Germinal center (tissue), 1 donor: ENCODE measurements around the gene ASIC4.

ENCODE experiments used
- DNase-seq: peaks from one replicate; pipeline ENCODE4 v3.0.0; 2012; ENCODE audit warnings: mixed read lengths, low spot score

The ASIC4 gene, protein sequence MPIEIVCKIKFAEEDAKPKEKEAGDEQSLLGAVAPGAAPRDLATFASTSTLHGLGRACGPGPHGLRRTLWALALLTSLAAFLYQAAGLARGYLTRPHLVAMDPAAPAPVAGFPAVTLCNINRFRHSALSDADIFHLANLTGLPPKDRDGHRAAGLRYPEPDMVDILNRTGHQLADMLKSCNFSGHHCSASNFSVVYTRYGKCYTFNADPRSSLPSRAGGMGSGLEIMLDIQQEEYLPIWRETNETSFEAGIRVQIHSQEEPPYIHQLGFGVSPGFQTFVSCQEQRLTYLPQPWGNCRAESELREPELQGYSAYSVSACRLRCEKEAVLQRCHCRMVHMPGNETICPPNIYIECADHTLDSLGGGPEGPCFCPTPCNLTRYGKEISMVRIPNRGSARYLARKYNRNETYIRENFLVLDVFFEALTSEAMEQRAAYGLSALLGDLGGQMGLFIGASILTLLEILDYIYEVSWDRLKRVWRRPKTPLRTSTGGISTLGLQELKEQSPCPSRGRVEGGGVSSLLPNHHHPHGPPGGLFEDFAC

DNA sequence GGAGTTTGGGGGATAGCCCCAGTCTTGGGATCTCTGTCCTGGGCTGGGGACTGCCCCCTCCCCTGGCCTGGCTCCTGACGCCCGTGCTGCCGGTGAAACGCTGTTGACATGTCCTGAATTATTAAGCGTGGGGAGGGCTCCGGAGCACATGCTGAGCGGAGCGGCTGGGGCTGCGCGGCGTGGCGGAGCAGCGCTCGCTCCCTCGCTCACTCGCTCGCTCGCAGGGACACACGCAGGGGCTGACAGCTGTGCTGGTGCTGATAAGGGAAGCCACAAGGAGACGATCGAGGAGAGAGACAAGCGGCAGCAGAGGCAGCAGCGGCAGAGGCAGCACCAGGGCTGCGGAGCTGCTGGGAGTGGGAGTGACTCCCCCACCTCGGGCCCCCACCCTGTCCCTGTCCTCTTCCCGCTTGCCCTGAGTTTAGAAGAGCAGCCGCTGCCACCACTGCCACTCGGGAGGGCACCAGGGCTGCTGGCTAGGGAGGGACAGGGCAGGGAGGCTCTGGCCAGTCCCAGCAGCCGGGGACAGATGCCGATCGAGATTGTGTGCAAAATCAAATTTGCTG is at the start of gene ASIC4:
ASIC4 (plus strand) TSS at position 287 of the 566 bp plus-strand sequence; CDS start at position 530, 243 bp downstream.
- DNase-seq, result no peak

DNA sequence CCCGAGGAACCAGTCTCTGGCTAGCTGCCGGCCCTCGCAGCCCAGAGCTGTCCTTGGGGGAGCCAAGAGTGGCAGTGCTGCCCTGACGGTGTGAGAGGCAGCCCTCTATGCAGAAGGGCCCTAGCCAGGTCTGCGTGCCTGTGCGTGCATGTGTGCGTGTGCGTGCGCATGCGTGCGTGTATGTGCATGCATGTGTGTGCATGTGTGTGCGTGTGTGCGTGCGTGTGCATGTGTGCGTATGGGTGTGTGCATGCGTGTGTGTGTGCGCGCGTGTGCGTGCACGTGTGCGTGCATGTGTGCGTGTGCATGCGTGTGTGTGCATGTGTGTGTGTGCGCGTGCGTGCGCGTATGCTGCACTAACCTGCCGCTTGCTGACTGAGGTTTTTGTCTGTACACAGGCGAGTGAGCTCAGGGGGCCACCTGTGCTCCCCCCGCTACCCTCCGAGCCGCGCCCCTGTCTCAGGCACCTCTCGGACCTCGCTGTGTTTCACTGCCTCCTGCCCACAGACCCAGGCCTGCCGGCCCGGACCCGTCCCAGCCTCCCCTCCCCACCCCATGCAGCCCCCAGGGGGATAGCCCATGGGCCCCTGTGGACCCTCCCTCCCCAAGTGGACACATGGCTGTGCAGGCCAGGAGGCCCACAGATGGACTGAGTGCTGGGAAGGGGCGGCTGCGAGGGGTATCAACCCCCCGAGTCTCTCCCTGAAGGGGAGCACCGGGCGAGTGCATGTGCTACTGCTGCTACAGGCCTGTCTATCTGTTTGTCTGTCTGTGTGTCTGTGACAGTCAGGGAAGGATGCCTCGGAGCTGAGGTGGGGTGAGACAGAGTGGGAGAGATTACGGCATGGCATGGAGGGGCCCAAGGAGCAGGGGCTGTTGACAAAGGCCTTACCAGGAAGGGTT is 48.4 kb upstream of the ASIC4 start:
- no peak for DNase-seq

DNA sequence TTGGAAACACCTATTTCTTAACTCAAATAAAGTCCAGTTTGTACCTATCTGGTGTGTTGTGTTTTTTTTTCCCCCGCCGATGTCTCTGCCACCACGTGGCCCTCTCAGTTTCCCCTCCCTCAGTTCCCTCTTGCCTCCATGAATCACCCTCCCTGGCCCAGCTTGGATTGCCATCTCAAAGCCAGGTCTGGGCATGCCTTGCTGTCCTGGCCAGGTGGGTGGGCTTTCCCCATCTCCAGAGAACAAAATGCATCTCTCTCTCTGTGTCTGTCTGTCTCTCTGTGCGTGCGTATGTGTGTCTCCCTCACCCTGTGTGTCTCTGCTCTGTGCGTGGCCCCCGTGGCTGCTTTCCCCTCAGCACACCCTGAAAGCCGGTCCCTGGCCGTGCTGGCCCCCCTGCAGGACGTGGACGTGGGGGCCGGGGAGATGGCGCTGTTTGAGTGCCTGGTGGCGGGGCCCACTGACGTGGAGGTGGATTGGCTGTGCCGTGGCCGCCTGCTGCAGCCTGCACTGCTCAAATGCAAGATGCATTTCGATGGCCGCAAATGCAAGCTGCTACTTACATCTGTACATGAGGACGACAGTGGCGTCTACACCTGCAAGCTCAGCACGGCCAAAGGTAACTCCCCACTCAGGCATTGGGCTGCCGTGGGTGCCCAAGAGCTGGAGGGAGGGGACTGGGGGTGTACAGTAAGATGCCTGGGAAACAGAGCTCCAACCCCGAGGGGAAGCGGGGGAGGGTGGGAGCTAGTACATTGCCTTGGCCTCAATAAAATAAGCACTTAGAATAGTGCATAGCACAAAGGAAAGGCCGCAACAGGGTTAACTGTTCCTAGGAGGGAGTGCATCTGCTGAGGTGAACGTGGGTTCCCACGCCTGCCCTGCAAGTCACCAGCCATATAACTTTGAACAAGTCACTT is 47.2 kb upstream of the ASIC4 start:
- no peak for DNase-seq

DNA sequence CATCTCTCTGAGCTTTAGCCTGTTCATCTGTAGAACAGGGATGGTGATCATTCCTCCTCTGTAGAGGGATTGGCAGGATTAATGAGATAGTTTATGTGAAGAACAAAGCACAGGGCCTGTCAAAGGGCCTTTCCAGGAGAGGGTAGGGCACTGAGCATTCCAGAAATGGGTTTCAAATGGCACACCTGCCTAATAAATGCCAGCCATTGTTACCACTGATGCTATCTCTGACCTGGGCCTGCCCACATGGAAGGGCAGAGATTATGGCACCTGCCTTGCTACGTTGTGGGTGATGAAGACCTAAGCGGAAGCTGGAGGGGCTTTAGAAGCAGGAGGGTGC is 46.6 kb upstream of the ASIC4 start:
- no peak for DNase-seq

DNA sequence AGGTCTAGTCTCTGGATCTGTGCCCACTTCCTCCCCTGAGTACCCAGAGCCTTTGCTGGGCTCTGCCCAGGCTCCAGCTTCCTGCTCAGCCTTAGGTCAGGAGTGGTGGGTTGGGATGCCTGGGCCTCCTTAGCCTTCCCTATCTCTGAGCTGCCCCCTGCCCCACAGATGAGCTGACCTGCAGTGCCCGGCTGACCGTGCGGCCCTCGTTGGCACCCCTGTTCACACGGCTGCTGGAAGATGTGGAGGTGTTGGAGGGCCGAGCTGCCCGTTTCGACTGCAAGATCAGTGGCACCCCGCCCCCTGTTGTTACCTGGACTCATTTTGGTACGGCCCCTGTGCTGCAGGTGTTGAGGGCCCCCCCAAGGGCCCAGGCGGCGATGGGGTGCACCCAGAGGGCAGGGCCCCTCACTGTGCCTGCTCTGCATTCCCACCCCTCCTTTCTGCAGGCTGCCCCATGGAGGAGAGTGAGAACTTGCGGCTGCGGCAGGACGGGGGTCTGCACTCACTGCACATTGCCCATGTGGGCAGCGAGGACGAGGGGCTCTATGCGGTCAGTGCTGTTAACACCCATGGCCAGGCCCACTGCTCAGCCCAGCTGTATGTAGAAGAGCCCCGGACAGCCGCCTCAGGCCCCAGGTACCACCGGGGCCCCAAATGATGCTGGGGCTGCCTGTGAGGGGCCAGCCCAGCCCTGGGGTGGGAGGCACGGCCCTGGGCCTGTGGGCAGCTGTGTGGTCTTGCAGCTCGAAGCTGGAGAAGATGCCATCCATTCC is 45.7 kb upstream of the ASIC4 start:
- DNase-seq, result no peak

DNA sequence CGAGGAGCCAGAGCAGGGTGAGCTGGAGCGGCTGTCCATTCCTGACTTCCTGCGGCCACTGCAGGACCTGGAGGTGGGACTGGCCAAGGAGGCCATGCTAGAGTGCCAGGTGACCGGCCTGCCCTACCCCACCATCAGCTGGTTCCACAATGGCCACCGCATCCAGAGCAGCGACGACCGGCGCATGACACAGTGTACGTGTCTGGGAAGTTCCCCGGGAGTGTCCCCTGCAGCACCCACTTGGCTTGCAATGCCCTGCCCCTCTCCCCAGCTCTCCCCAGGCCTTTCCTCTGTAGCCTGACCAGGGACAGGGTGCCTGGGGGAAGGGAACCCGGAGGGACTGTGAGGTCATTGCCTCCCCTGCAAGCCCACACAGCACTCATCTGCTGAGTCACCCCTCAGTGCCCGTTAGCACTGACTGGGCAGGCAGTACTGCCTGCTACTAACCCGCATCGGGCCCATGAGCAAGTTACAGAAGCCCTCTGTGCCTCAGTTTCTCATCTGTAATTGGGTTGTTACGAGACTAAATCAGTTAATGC is 45.0 kb upstream of the ASIC4 start:
- no peak for DNase-seq

DNA sequence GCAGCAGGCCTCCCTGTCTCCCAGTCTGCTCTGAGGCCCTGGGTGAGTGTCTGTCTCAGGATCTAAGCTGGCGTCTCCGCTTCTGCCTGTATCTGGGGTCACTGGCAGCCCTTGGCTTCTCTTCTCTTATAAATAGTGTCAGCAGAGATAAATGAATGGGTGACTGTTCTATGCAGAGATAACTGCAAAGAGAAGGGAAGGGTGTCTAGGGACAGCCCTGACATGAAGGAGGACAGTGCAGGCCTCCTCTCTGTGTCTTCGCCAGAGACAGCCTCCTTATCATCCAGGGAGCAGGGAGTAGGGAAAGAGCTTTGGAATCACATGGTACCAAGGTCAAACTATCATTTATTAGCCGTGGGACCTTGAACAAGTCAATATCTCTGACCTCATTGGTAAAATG is 43.9 kb upstream of the ASIC4 start:
- no peak for DNase-seq

DNA sequence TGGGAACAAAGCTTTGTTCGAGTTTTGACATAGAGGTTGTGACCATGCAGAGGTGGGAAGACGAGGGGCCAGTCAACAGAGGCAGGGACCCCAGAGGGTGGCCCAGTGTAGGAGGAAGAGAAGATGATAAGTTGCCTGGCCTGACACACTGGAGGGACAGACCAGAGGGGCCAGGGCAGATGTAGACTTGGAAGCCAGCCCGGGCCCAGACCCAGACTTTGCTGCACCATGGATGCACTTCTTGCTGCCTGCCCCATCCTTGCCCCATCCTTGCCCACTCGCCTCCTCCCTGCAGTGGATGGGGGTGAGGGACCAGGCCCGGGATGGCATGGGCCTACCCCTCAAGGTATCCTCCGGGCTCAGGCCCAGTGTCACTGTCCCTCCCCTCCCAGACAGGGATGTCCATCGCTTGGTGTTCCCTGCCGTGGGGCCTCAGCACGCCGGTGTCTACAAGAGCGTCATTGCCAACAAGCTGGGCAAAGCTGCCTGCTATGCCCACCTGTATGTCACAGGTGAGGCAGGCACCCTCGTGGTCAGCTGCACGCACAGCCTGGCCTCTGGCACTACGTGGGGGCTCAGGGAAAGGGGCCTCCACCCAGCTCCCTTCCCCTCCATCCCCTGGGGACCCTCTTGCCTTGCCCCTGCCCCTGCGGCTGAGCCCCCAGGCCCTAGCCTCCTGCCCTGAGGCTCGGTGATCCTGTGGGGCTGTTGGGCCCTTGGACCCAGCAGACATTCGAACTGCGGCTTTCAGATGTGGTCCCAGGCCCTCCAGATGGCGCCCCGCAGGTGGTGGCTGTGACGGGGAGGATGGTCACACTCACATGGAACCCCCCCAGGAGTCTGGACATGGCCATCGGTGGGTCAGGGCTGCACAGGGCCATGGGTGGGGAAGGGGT is 42.6 kb upstream of the ASIC4 start:
- no peak for DNase-seq

DNA sequence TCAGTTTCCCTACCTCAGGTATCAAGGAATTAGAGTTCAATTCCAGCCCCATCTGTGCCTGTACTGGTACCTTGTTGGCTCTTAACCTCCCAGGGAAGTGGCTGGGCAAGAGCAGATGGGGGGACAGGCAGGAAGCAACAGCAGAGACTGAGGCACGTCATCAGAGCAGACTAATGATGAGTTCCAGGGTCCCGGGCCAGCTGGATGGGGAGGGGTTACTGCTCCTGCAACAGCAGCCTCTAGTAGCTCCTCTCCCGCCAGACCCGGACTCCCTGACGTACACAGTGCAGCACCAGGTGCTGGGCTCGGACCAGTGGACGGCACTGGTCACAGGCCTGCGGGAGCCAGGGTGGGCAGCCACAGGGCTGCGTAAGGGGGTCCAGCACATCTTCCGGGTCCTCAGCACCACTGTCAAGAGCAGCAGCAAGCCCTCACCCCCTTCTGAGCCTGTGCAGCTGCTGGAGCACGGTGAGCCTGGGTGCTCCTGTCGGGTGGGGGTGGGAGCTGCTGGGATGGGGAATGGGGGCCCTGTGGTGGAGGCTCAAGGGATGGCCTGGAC is 41.6 kb upstream of the ASIC4 start:
- no peak for DNase-seq

DNA sequence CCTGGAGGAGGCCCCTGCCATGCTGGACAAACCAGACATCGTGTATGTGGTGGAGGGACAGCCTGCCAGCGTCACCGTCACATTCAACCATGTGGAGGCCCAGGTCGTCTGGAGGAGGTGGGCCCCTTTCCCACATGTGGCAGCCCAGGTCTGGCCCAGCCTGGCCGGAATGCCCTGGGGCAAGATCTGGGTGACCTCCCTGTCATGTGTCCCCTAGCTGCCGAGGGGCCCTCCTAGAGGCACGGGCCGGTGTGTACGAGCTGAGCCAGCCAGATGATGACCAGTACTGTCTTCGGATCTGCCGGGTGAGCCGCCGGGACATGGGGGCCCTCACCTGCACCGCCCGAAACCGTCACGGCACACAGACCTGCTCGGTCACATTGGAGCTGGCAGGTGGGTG is 40.8 kb upstream of the ASIC4 start:
- DNase-seq, result no peak

DNA sequence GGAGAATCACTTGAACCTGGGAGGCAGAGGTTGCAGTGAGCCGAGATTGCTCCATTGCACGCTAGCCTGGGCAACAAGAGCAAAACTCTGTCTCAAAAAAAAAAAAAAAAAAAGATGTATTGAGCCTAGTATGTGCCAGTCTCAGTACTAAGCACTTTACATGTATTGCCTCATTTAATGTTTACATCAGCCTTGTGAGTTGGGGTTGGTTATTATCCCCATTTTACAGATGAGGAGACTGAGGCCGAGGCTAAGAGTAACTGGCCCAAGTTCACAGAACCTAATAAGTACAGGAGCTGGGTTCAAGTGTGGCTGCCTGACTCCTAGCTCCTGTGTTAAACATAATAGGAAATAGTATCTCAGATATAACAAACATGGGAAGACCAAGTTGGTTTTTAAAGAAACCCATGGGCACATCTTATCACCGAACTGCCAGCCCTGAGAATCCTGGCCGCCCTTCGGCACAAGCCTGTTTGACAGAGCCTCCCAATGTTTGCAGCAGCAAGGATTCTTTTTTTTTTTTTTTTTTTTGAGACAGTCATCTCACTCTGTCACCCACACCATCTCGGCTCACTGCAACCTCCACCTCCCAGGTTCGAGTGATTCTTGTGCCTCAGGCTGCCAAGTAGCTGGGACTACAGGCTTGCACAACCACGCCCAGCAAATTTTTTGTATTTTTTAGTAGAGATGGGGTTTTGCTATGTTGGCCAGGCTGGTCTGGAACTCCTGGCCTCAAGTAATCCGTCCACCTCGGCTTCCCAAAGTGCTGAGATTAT is 39.8 kb upstream of the ASIC4 start:
- no peak for DNase-seq

DNA sequence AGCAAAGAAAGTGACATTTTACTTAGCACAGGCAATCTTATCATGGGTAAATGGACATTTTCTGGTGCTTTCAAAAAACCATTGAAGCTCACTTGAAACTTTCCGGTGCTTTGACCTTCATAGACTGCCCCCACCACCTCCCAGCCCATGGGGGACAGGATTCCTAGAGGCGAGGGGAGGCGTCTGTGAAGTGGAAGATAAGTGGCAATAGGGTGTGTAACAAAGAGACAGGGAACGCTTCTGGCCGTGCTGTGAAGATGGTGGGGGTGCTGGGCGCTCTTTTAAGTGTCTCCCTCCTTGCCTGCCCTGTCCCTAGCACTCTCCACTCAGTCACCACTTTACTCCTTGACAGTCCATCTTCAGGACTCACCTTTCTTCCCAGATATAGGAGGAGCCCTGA is 39.0 kb upstream of the ASIC4 start:
- DNase-seq, result no peak

DNA sequence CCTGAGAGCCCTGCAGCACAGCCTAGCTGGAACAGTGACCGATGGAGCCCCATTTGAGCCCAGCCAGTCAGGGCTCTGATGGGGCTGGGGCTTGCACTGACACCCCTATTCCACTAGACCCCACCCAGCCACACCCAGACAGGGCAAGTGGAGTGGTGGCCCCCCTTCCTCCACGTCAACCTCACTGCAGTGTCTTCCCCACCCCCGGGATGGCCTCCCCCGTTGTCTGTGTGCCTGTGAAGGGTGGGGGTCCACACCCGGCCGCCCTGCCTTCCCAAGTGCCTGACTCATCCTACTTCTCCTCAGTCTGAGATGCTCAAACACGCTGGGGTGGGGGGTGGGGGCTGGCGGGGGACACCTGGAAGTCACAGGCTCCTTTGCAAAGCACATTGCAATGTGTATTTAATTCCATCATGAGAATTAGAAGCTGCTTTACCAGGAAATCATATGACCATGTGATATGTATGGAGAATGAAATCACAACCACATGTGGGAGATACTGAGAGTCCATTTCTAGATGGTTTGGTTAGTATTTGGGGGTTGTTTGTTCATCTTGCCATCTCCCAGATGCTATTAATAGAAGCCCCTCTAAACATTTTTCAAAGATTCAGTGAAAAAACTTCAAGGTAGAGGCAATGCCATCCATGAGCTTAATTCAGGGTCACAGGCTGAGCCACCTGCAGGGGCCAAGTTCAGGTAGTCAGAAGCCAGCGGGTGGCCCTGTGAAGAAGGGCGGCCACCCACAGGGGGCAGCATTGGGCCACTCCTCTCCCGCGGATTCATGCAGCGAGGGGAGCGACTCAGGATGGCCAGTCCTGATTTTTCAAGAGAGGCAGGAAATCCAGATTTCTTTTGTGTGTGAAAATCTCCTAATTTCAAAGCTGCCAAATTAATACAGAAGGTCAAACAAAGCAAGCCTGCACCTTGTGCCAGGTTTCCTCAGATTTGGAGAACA is 38.3 kb upstream of the ASIC4 start:
- DNase-seq, result peak; percentile 59

DNA sequence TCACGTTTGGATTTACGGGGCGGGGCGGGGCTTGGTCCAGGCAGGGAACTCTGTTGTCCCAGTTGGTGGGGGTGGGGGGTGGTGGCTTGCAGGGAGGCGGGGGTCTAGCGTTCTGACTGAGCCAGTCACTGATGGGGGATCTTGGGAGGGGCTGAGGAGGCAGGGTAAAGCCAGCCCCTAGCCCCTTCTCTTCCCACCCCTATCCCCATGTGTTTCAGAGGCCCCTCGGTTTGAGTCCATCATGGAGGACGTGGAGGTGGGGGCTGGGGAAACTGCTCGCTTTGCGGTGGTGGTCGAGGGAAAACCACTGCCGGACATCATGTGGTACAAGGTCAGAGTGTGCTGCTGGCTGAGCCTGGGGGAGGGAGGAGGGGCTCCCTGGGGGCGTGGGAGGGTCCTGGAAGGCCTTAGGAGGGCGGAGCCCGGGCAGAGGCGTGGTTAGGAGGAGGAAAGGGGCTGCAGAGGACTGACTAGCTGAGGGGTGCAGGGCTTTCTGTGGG is 37.6 kb upstream of the ASIC4 start:
- DNase-seq, result no peak

DNA sequence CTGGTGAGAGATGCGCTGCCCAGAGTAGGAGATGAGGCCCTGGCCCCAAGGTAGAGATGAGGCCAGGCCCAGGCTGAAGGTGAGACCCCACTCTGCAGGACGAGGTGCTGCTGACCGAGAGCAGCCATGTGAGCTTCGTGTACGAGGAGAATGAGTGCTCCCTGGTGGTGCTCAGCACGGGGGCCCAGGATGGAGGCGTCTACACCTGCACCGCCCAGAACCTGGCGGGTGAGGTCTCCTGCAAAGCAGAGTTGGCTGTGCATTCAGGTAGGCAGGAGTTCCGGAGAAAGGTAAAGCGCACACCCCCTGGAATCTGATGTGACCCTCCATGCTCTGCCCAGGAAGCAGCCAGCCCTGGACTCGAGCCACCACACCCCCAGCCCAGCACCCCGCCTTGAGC is 37.1 kb upstream of the ASIC4 start:
- DNase-seq, result no peak

DNA sequence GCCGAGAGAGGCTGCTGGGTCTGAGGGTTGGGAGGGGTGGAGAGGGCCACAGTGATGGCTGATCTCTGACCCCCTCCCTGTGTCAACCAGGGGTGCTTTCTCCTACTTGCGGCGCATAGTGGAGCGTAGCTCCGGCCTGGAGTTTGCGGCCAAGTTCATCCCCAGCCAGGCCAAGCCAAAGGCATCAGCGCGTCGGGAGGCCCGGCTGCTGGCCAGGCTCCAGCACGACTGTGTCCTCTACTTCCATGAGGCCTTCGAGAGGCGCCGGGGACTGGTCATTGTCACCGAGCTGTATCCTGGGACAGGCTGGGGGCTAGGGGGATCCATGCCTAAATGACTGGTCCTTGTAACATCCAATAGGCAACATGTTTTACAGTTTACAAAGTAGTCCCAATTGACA is 36.5 kb upstream of the ASIC4 start:
- no peak for DNase-seq

DNA sequence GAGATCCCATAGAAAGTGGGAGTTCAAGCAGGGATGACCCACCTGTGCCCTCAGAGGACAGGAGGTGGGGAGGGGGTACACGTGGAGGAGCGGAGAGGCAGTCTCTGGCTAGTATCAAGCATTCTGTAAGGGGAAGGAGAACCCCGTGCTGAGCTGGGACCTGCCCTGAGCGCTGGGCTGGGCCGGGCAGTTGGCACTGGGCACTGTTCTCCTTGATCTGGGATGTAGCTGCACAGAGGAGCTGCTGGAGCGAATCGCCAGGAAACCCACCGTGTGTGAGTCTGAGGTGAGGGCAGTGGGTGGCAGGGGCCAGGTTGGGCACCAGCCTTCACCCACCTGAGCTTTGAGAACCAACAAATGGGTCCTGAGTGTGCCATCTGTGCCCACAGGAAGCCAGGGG is 35.4 kb upstream of the ASIC4 start:
- DNase-seq, result no peak
